HFF-Myc (cell line): ENCODE measurements around the gene DFFA.

Experiments used
- DNase-seq: peaks from one replicate; pipeline ENCODE4 v3.0.0-alpha.2; 2011; ENCODE audit warnings: low read depth; ENCODE audit errors: extremely low read depth
- H3K4me3 ChIP-seq: replicated peaks from 2 replicates; pipeline ENCODE4 v1.5.1; 2011; ENCODE audit warnings: low read depth, mild to moderate bottlenecking, control low read depth, low read length
- CTCF ChIP-seq: IDR thresholded peaks from 2 replicates; pipeline ENCODE4 v1.5.1; 2012; ENCODE audit warnings: mild to moderate bottlenecking, low read depth, low read length, control low read depth; ENCODE audit errors: missing control alignments

DFFA gene

GRCh38 chr1:10494418-10494753, 22.1 kb upstream of the DFFA start:
- no peak for DNase-seq
- H3K4me3 ChIP-seq, result no peak overlapping the region
- TF ChIP-seq CTCF, result no peak

- no peak overlapping the region for H3K4me3 ChIP-seq
- DNase-seq, result no peak
- no peak for TF ChIP-seq CTCF
These were observed 18.1 kb upstream of the DFFA start for GRCh38 chr1:10490286-10490970.

GRCh38 chr1:10489291-10490055, 17.1 kb upstream of the DFFA start:
- no peak for TF ChIP-seq CTCF
- H3K4me3 ChIP-seq, result no peak overlapping the region
- DNase-seq, result no peak

GRCh38 chr1:10484521-10484920, 12.2 kb upstream of the DFFA start:
- no peak overlapping the region for H3K4me3 ChIP-seq
- DNase-seq, result no peak
- TF ChIP-seq CTCF, result no peak

- no peak for TF ChIP-seq CTCF
These were observed 8.3 kb upstream of the DFFA start for GRCh38 chr1:10480614-10481013.

GRCh38 chr1:10479296-10479695, 7.0 kb upstream of the DFFA start:
- DNase-seq, result no peak
- no peak overlapping the region for H3K4me3 ChIP-seq
- no peak for TF ChIP-seq CTCF

More at GRCh38 chr1:10480614-10481013, 8.3 kb upstream of the DFFA start:
- no peak overlapping the region for H3K4me3 ChIP-seq
- no peak for DNase-seq
